Measurements from ENCODE around the gene NUBP2.

NUBP2 gene

GRCh38 chr16:1831186-1832075 lies 48.7 kb downstream of the NUBP2 start:
- no peak for DNase-seq

- DNase-seq: peak; percentile 25 to 33
These were observed 50.2 kb downstream of the NUBP2 start for GRCh38 chr16:1832838-1833454.

GRCh38 chr16:1834096-1834495 lies 51.3 kb downstream of the NUBP2 start:
- no peak for DNase-seq

All from SHP77 (cell line).